ENCODE results near the gene ATP1A1.
A peak's percentile ranks its signal among the peaks of the same experiment; 100 is the strongest.

Gene ATP1A1

DNA sequence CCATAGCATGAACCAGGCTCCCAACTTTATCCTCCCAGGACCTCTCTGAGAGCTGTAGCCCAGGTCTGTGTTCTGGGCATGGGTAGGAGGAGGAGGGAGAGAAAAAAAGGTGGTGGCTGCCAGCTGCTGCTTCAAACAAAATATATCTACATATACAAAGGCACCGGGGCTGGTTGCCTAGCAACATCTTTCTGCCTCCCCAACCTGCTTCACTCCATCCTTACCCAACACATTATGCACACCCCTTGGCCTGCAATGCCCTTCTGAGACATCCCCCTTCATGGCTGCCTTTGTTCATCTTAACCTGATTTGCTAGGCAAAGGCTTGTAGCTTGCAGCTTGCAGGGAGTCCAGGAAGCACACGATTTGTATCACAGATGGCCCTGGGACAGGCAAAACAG lies 27.2 kb upstream of the ATP1A1 start:
- no peak for DNase-seq

DNA sequence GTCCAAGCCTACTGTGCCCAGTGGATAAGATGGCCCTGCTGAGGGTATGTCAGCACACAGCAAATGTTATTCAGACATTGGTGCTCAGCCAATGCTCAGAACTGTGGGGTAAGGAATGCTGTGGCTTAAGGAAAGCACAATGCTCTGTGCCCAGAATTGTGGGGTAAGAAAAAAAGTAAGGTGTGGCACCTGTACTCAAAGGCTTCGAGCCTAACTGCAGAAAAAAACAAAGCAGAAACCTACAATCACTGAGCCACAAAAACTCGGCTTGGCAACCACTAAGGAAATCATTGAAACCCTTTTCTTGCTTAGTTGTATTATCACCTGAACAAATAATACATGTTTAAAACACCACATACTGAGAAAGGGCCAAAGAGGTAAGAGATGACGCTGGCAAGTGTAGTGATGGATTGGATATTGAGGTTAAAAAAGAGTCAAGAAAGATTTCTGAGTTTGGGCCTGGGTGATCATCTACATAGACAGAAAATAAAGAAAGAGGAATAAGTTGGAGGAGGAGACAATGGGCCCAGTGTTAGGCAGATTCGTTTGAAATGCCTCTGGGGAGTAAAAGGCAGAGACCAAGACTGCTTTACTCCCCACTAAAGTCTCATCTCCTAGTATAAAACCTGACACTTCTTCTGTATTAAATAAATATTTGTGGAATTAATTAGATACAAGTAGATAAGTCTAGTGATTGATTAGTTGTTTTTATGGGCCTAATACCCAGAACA lies 25.9 kb upstream of the ATP1A1 start:
- DNase-seq: no peak

DNA sequence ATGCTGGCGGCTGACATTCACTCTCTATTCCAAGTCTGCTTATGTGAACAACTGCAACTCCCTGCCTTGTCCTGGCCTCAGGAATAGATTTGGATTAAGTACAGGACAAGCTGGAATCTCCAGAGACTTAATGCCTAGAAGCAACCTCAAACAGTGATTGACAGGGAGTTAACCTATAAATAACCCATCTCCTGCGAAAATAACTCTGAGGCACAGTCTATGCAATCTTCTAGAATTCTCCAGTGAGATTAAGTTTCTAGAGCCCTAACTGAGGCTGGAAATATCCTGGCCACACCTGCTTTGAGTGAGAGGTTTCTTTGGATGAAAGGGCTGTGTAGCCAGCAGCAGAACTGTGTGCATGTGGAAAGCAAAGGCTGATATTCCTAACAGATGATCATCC lies 25.3 kb upstream of the ATP1A1 start:
- no peak for DNase-seq

DNA sequence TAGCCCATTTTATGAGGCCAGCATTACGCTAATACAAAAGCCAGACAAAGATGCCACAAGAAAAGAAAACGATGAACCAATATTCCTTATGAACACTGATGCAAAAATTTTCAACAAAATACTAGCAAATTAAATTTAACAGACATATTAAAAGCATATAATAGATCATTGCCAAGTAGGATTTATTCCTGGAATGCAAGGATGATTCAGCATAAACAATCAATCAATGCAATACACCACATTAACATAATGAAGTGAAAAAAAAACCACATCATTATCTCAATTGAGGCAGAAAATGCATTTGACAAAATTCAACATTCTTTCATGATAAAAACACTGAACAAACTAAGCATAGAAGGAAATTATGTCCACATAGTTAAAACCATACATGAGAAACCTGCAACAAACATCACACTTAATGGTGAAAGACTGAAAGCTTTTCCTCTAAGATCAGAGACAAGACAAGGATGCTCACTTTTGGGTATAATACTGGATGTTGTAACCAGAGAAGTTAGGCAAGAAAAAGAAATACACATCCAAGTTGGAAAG lies 22.9 kb upstream of the ATP1A1 start:
- DNase-seq: no peak

DNA sequence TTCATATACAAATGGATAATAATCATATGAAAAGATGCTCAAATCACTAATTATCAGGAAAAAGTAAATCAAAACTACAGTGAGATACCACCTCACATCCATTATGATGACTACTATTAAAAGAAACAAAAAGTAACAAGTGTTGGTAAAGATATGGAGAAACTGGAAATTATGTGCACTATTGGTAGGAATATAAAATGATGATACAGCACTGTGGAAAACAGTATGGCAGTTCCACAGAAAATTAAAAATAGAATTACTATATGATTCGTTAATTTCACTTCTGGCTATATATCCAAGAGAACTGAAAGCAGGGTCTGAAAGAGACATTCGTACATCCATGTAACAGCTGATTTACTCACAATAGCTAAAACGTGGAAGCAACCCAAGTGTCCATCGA lies 21.1 kb upstream of the ATP1A1 start:
- DNase-seq: no peak

DNA sequence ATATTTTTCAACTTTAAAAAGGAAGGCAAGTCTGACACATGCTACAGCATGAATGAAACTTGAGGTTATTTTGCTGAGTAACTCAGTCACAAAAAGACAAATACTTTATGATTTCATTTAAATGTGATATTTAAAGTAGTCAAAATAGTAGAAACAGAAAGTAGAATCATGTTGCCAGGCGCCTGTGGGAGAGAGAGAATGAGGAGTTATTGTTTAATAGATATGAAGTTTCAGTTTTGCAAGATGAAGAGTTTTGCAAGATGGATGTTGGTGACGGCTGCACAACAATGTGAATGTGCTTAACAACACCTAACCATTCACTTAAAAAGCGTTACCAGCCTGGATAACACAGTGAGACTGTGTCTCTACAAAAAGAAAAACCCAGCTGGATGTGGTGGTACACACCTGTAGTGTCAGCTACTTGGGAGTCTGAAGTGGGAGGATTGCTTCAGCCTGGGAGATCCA lies 20.7 kb upstream of the ATP1A1 start:
- DNase-seq: peak; percentile 17

DNA sequence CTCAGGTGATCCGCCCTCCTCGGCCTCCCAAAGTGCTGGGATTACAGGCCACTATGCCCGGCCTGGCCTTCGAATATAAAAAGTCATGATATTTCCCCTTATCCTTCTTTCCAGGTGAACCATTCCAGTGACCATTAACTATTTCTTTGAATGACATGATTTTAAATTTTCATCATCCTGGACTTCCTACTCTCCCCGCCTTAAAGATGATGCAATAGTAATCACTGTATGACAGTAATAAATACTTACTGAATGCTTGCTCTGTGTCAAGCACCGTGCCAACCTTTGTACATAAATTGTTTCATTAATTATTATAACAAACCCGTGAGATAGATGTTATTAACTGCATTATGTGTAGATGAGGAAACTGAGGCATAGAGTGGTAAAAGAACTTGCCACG lies 19.9 kb upstream of the ATP1A1 start:
- DNase-seq: no peak

DNA sequence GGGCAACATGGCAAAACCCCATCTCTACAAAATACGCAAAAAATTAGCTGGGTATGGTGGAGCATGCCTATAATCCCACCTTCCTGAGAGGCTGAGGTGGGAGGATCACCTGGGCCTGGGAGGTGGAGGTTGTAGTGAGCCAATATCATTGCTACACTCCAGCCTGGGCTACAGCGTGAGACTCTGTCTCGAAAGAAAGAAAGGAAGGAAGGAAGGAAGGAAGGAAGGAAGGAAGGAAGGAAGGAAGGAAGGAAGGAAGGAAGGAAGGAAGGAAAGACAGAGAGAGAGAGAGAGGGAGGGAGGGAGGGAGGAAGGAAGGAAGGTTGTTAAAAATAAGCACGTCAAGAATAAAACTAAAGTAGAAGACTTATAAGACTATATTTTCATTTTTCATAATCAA lies 17.0 kb upstream of the ATP1A1 start:
- no peak for DNase-seq

DNA sequence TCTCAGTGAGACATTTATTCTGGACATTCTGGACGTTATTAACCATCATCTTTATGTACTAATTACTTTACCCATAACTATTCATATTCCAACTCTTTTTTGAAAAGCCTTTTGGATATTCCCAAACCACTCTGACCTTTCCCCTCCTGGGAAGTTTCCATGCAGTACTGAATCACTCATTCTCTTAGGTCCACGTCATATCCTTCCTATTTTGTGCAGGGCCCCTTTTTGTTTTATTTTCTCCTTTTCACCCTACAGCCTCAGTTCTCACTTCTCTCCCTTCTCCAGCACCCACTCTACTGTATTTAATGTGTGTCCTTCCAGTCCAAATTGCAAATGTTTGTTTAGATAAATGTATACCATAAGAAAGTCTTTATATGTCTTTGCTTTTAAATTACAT lies 16.4 kb upstream of the ATP1A1 start:
- no peak for DNase-seq

DNA sequence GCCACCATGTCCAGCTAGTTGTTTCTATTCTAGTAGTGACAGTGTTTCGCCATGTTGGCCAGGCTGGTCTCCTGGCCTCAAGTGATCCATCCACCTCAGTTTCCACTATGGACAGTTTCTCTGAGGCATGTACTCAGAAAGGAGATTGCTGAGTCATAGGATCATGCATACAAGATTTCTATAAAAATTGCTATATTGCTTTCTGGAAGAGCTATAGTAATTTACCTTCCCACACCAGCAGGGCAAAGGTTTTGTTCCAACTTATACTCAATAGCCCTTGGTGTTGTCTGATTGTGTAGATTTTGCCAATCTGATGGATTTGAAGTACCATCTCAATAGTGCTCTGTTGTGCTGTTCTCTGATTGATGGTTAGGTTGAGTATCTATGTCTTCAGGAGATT lies 15.6 kb upstream of the ATP1A1 start:
- DNase-seq: no peak

DNA sequence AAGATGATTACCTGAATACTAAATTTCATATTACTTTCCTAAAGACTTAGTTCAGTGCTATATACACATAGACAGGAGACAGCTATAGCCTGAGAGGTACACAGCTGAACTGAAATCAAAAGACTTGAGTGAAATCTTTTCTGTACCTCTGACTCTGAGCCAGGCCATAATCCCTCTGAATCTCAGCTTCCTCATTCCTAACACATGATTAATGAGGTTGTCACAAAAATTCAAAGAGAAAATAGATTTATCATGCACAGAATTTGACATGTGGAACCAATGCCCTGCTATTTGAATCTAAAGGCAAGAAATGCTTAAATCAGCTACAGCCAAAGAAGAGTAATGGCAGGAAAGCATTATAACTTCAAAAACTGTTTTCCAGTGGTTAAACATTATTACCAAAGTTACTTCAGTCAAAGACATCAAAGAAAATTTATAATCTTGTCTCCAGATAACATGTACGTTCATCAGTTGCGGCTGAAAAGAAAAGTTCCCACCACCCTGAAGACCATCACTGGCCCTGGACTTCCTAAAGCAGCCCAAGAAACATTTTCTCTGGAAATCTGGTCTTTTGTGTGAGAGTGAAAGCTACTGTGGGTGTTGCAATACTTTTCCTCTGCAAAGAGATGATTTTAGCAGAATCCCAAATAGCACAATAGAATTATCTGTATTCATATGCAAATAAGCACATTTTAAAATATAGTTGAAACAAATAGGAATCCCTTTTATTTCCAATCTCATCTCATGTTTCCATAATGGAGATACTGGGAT lies 13.8 kb upstream of the ATP1A1 start:
- DNase-seq: no peak

DNA sequence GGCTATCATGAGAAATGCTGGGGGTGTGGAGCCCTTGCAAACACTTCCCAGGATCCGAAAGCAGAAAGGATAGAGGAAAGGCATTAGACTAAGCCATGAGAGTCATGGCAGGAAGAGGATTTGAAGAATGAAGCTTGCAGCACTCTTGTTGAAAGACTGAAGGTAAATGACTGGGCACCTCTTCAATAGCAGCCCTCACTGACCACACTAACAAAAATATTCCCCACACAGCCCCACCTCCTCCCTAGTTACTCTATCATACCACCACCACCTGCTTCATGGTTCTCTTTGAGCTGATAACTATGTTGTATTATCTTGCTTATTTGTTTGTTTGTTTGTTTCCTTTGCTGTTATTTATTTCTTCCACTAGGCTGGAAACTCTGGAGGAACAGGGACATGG lies 13.2 kb upstream of the ATP1A1 start:
- no peak for DNase-seq

DNA sequence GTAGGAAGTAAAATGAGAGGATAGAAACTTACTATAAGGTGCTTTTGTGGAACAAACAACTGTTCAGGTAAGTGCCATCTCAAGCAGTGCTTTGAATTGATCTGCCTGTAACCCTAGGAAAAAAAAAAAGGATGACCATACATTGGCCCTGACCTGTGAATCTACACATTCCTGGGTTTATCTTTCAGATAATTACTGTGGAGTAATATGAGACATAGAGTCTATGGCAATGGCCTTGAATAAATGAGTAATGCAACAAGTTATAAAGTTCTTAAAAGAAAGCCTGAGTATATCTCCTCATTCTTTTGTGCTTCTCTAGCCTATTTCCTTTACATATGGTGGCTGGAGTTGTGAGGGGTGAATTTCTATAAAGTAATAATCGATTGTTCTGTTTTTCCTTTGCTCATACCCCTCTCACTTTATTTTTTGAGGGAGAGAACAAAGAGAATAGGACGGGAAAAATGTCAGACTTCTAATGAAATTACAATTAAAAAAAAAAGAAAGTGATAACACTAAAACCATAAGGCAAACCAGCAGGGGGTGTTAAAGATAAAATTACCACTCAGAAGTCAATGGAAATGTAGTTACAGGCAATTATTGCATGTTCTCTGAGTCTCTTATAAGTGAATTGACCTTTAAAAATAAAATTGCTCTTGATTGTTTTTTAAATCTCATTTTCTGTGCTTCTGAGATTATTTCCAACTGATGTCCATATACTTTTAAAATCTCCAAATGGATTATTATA lies 12.4 kb upstream of the ATP1A1 start:
- no peak for DNase-seq

DNA sequence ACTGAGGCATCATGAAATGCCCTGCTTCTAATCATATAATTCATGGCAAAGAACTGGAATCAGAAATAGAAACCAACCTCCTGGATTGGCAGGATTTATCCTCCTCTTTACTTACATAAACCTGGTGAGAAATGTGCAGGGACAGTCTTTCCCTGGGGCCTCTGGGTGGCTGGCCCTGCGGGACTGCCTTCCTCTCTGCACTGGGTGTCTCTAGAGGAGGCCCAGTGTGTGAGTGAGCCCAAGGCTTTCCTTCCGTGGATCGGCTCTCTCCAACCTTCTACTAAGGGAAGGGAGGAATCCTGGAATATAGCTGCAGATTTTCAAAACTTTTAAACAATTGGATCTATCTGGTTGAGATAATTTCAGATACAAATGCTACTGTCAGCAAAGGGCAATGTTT lies 11.4 kb upstream of the ATP1A1 start:
- DNase-seq: no peak

DNA sequence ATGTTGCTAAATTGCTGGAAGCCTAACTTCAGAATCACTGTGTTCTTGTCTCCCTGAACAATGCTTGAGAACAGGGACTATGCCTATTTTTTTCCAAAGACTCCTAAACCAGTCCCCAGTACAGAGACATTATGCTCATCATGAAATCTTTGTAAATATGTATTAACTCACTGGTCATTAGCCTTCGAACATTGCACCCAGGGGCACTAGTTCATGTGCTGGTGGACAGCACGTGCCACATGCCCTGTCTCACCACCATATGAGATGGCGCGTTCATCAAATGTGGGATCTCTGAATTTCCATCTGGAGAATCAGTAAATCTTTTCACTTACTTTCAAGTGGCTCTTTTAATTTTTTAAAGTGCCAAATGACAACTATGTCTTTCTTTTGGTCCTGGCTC lies 11.0 kb upstream of the ATP1A1 start:
- no peak for DNase-seq

DNA sequence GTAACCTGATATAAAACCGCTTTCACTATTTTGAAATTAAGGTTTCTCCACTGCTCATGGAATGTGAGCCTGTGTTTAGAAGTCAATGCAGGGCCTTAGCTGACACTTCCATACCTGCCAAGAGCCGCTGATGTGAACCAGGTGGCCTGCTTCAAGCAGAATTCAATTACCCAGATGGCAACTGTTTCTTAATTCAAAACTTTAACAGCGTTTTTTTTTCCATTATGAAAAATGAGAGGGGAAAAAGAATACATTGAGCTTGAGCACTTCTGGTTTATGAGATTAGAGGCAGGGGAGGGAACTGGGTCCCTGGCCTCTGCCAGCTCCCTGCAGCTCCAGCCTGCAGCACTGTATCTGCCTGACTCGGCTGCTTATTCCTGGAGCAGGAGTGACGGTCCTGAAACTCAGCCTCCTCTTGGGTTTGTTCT lies 7.7 kb upstream of the ATP1A1 start:
- DNase-seq: no peak

DNA sequence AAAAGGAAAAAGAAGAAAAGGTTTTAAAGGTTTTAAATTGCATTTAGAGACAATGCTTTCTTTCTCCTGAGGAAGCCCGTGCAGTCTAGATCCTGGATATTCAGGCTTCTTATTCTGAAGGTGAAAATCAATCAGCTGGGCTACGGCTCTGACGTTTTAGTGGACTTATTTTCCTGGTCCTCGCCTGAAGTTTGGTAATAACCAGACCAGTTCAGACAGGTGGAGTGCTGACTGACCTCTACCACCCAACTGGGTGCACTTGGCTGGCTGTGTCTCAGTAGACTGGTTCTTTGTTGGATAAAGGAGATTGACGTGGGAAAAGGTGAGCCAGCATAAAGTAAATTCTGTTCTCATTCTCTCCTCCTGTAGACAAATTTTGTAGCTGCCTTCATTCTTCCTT lies 7.2 kb upstream of the ATP1A1 start:
- no peak for DNase-seq

DNA sequence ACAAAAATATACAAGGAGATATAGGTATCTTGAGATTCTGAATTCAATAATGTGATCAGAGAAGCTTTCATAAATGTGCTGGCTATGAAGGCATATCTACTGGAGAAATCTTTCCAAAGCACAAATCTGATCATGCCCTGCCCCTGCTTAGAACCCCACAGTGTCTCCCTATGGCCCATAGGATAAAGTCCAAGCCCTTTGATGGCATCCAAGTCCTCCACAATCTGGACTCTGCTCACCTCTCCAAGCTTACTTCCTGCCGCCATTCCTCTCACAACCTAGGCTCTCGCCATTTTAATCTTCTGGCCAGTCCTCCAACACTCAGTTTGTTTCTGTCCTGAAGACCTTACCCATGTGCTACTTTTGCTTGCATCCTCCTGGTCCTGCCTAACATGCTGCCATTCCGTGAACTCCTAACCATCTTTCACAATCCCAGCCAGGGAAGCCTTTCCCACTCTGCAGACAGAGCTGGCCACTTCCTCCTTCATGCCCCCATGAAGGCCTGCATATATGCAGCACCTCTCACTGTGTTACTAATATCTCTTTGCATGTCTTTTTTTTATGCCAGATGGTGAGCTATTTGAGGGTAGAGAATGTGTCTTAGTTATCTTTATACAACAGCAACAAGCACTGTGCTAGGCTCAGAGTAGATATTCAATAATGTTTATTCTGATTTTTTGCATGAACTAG lies 5.6 kb upstream of the ATP1A1 start:
- no peak for DNase-seq

DNA sequence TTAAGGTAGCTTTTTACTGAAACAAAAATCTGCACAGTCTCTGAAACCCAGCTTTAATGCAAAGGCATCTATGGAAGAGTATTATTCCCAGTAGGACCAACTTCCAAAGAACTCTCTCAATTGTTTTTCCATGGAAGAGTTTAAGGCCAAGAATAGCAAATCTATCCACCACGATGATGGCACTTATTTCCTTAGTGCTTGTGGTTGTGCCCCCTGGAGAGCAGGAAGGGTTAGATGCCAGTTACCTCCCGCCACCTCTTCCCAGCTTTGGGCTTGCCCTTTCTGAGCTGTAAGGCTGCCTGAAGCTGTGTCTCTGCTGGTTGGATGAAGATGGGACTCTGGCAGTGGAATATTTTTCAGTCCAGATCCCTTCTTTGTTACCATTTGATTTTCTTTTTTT lies 4.8 kb upstream of the ATP1A1 start:
- no peak for DNase-seq

DNA sequence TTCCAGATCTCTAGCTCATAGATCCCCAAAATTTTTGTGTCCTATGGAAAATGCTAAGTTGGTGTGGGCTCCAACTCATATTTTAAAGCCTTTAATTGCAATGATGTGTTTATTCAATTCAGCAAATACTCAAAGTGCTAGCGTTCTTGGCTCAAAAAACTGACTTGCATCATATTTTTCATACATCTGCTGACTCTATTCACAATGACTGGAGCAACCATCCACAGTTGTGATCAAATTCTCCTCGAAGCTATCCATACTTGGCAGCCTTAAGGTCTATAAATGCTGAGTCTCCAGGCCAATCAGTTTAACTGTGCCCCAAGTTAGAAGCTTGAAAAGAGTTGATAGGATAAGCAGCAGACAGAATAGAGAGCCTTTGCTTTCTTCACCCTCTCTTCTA lies 2.9 kb upstream of the ATP1A1 start:
- no peak for DNase-seq

DNA sequence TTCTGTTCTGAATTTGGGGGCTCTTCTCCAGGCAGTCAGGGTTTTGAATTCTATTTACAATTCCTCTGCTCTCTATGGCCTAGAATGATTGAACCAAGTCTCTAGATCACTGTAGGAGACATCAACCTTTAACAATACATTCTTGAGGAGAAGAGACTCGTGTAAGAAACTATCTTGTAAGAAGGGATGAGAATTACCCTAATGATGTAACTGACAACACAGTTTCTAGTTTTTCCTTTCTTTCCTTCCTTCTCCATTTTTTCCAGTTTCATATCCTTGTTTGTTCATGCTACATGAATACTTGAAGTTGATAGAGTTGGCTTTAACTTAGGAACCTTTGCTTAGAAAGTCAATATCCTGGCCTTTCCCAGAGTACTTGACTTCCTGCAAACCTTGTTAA lies 1.3 kb upstream of the ATP1A1 start:
- DNase-seq: no peak

DNA sequence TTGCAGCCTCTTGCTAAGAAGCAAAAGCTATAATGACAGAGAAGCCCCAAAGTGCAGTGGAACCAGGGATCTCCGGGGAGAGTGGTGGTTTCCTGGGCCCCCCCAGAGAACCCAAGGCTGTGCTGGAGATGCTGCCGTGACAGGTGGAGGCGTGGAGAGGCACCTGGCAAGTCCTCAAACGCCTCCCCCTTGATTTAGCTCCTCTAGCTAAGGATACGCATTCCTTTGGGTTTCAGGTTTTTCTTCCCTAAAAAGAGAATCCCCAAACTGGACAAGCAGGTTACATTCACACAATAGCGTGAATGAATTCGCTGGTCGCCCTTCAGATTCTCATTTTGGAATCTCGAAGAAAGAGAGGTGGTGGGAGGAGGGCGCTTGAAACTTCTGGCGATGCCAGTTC lies 853 bp upstream of the ATP1A1 start:
- DNase-seq: no peak
